ENCODE measurements around the gene PYGB.
"Not testable (repeated sequence)": the region's sequence is repeated elsewhere in the genome, so short reads cannot be mapped to it uniquely, and the experiment has no call there.

Gene PYGB

DNA sequence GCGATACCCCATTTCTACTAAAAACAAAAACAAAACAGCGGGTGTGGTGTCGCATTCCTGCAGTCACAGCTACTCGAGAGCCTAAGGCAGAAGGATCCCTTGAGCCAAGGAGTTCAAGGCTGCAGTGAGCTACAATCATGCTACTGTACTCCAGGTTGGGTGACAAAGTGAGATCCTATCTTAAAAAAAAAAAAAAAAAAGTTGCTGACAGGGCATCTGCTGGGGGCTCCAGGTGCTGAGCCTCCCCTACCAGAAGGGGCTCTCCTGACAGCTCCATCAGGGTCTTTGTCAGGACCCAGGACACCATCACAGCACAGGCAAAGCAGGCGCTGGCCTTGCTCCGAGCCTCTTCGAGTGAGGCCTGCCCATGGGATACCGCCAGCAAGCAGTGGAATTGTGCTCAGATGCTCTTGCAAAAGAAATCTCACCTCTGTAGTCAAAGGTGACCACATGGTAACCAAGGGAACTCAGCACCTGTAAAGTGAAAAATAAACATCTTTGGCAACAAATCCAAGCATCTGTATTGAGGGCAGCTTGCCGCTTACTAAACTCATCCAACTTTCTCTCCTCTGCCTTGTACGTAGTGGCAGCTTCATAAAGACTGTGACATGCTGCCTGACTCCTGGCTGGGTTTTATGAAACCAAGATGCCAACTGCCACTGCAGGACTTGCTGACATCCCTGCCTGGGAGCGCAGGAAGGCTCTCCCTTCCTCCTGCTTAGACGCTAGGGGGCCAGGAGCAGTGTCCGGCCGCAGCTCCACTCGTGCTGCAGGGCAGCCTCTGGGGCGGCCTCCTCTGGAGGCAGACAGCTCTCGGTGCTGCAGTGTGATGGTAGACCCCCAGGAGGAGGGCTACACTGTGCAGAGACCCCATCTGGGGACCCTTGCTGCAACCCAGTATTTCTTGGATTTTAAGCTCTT, 66.9 kb downstream of the PYGB start:
- DNase-seq, result no peak

GRCh38 chr20:25315418-25316210, 67.7 kb downstream of the PYGB start:
- DNase-seq, result peak; percentile 50 to 86 (median 79)

- no peak for DNase-seq
Measured at GRCh38 chr20:25316506-25317190, 68.8 kb downstream of the PYGB start.

- DNase-seq, result no peak
Measured at GRCh38 chr20:25317351-25318075, 69.6 kb downstream of the PYGB start.

- DNase-seq, result peak; percentile 85 to 95 (median 91)
Measured at GRCh38 chr20:25318471-25319240, 70.8 kb downstream of the PYGB start.

GRCh38 chr20:25319241-25320034, 71.6 kb downstream of the PYGB start:
- no peak for DNase-seq

DNA sequence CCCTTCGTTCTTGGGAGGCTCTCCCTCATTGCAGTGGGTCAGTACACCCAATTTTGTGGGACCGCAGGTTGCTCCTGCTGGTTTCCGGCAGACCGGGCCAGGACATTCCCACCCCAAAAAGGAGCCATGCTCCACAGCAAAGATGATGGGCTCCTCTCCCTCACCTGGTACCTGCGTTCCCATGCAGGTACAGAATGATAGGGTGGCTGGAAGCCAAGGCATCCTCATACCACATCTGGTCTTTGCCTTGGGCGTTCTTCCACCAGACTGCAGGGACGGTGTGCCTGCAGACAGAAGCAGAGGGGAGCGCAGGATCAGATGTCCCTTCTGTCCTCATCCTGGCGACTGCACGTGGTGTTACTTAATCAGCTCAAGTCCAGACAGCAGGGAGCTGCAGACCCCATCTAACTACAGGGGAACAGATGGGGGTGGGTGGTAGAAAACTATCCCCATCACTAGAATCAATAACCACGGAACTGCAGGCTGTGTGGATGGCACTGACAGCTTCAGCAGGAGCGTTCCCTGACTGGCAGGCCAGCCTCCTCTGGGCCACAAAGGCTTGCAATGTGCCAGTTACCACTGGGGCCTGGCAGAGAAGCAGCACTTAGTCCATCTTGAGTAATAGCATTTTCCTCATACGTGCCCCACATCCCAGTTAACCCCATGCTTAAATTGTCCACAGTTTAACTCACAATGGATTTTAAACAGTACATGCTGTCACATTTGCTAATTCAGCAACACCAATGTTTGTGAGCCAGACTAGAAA, 72.3 kb downstream of the PYGB start:
- no peak for DNase-seq

- DNase-seq, result peak in 2 of 3 donors; percentile 40 to 59
Measured at GRCh38 chr20:25321262-25321831, 73.5 kb downstream of the PYGB start.

- no peak for DNase-seq
Measured at GRCh38 chr20:25321991-25322390, 74.1 kb downstream of the PYGB start.

- no peak for DNase-seq
Measured at GRCh38 chr20:25323496-25324246, 75.8 kb downstream of the PYGB start.

DNA sequence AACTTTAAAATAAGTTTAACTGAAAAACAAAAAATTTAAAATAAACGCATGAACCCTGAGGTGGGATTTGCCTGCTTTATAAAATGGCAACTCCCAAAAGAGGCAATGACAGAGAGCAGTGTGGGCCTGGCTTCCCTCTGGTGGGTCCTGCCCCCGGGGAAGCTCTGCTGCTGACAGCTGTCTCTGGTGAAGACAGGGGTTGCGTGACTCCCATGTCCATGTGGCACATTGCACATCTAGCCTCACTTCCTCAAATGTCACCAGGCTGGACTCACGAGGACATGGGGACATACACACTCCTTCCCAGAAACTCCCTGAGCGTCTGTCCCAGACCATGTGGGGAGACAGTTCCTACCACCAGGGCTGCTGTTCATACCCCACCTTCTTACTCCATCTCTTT, 76.5 kb downstream of the PYGB start:
- peak; percentile 94 to 97 (median 96) for DNase-seq

DNA sequence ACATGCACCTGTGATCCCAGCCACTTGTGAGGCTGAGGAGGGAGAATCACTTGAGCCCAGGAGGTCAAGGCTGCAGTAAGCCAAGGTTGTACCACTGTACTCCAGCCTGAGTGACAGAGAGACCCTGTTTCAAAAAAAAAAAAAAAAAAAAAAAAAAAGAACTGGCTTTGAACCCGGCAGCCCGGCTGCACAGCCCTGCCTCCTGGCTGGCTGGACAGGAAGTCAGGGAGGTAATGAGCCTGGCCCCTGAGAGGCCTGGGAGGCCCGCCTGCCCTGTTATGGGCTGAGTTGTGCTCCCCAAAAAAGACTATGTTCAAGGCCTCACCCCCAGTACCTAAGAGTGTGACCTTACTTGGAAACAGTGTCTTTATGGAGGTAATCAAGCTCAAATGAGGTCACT, 77.2 kb downstream of the PYGB start:
- DNase-seq, result no peak

- no peak for DNase-seq
Measured at GRCh38 chr20:25325997-25326396, 78.1 kb downstream of the PYGB start.

DNA sequence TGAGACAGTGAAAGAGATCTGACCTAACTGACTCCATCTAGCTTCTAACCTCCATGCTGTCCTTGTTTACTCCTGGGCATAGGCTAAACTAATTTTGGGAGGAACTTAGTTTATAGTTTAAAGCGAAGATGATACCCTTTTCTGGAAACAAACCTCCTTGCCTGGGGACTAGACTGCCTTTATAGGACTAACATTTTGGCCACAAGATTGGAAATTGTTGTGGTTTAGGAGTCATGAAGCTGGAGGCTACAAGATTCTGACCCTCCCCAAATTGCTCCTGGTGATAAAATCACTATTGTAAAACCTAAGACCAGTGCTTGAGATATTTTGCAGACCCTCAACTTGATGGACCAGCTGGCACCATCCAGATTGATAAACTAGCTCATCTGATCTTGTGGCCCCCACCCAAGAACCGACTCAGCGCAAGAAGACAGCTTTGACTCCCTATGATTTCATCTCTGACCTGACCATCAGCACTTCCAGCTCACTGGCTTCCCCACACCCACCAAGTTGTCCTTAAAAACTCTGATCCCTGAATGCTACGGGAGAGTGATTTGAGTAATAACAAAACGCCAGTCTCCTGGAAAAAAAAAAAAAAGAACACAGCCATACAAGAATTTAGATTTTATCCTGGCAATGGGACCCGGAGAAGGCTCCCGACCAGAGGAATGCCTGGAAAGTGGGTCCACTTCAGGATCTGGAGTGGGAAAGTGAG, 79.8 kb downstream of the PYGB start:
- DNase-seq, result peak in 1 of 3 donors; percentile 35

- DNase-seq, result no peak
Measured at GRCh38 chr20:25328954-25329498, 81.1 kb downstream of the PYGB start.

DNA sequence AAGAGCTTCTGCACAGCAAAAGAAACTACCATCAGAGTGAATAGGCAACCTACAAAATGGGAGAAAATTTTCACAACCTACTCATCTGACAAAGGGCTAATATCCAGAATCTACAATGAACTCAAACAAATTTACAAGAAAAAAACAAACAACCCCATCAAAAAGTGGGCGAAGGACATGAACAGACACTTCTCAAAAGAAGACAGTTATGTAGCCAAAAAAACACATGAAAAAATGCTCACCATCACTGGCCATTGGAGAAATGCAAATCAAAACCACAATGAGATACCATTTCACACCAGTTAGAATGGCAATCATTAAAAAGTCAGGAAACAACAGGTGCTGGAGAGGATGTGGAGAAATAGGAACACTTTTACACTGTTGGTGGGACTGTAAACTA, 87.1 kb downstream of the PYGB start:
- not testable (repeated sequence) for DNase-seq

DNA sequence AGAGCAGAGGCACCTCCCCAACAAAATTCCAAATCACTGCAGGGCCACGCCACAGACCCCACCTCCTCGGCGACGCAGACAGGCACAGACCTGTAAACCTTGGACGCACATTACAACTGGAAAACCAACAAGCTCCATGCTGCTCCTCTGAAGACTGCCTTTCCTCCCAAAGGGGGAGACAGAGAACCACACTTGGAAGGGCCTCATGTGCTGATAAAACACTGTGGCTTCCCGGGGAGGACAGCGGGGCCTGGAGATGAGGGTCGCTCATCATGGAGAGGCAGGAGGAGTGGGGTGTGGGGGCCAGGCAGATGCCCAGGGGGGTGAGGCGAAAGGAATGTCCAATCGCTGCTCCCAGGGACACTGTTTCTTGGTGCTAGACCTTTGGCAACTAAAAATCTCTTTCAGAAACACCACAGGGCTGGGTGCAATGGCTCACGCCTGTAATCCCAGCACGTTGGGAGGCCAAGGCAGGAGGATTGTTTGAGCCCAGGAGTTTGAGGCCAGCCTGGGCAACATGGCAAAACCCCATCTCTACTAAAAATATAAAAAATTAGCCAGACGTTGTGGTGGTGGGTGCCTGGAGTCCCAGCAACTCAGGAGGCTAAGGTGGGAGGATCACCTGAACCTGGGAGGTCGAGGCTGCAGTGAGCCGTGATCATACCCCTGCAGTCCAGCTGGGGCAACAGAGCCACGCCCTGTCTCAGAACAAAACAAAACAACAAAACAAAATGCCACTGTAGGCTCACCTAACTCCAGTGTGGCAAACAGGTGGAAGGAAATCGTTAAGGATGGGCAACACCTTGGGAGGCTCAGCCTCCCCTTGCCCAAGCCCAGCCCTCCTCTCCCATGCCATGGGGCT, 88.9 kb downstream of the PYGB start:
- no peak for DNase-seq

Data from suppressor macrophage treated with lipopolysaccharide for 1 hour (primary cell).